ENCODE results near the gene WIF1.

Gene WIF1

GRCh38 chr12:65121956-65122469, 908 bp upstream of the WIF1 start:
- DNase-seq, result no peak

GRCh38 chr12:65119063-65119462, 2.0 kb downstream of the WIF1 start:
- no peak for DNase-seq

- DNase-seq, result no peak
Measured at GRCh38 chr12:65113621-65114035, 7.5 kb downstream of the WIF1 start.

DNA sequence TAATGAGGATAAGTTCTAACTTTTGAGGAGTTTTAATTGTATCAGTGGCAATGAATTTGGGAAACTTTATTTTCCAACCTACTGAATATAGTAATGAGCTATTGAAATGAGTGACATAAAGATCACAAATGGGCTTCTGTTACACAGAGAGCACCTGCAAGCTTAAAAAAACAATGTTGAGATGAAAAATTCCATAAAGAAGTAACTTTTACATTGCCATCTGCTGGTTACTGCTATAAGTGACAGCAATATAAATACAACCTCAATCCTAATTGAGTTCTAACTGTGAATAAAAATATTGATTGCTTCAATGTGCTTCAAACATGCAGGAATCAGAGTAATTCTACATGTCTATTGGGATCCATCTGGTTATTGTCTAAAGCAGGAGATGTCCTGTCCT, 14.2 kb downstream of the WIF1 start:
- DNase-seq, result no peak

DNA sequence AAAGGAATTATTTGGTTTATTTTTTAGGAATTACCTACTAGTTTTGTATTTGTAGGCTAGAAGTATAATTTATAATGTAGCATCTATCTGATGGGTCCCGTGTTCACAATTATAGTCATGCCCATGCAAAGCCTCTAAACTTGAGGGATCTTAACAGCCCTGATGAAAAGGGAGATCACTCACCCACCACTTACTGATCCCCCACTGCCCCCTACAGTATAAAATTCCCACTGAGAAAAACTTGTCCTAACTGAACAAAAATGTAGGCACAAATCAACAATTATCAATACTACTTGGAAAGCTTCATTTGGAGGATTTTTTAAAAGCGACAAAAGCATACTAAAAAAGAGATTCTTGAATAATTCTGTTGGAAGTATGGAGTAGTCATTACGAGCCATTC, 21.0 kb downstream of the WIF1 start:
- no peak for DNase-seq

DNA sequence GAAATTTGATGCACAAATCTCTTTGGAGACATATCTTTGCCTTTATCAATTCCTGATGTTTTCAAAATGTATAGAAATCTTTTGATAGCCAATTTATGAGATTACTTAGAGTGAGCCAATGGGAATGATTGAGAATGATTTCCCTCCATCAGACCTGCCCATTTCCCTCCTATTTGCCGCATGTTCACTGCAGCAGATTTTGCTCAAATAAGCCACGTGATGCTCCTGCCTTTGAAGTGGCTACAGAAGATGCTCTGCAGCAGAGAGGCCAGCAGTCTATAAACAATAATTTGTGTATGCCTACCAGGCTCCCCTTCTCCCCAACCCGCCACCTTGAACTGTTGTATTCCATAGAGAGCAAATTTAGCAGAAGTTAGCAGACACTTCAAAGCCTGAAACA, 21.9 kb downstream of the WIF1 start:
- DNase-seq, result no peak

DNA sequence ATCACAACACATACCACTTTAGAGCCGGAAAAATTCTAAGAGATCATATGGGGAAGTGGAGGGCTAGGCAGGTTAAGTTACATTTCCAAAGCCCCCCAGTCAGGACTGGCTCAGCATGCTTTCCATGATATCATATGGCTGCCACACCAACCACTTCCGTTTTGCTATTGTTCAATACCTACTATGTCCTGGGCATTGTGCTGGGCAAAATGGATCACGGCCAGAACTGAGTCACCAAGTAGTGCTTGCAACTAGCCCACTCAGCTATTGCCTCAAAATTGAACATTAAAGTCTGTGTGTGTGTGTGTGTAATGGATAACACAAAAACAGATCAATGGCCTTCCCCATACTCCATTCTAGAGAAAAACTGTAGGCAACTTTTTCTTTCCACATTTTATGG, 22.7 kb downstream of the WIF1 start:
- DNase-seq, result no peak

DNA sequence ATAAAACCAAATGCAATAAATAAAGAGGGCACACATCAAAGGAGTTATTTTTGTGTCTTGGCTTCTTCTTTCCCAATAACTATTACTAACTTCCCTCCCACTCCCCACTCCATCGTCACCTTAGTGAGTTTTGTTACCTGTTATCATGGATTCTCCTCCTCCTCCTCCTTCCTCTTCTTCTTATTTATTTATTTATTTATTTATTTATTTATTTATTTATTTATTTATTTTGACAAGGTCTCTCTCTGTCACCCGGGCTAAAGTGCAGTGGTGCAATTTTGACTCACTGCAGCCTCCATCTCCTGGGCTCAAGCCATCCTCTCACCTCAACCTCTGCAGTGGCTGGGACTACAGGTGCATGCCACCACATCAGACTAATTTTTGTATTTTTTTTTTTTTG, 26.4 kb downstream of the WIF1 start:
- DNase-seq, result no peak

DNA sequence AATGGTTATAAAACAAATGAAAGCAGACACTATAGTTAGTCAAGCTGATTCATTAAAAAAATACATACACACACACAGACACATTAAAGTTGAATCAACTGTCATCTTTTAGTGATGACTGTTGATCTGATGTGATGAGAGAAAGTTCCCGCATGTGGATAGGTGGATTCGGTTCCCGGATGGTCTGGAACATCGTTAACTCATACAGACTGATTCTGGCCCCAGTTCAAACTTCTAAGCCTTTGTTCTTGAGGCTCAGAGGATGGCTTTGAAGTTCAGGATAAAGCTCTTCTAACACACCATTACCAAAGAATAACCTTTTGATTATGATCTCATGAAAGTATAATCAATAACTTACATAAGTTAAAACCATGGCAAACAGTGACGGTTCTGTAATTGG, 27.5 kb downstream of the WIF1 start:
- DNase-seq, result no peak

GRCh38 chr12:65090461-65090860, 30.6 kb downstream of the WIF1 start:
- DNase-seq, result no peak

- DNase-seq, result no peak
Measured at GRCh38 chr12:65086236-65086635, 34.9 kb downstream of the WIF1 start.

- no peak for DNase-seq
Measured at GRCh38 chr12:65084579-65084978, 36.5 kb downstream of the WIF1 start.

DNA sequence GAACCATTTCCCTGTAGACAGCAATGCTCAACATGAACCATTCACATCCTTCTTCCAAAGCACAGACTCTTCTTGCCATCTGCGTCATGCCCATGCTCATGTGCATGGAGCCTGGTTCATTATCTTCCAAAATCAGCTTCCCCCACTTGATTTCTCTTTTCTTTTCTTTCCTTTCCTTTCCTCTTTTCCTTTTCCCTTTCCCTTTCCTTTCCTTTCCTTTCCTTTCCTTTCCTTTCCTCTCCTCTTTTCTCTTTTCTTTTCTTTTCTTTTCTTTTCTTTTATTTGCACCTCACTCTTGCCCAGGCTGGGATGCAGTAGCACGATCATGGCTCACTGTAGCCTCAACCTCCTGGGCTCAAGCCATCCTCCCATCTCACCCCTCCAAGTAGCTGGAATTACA, 37.5 kb downstream of the WIF1 start:
- DNase-seq, result no peak

GRCh38 chr12:65082406-65082805, 38.7 kb downstream of the WIF1 start:
- DNase-seq, result no peak

DNA sequence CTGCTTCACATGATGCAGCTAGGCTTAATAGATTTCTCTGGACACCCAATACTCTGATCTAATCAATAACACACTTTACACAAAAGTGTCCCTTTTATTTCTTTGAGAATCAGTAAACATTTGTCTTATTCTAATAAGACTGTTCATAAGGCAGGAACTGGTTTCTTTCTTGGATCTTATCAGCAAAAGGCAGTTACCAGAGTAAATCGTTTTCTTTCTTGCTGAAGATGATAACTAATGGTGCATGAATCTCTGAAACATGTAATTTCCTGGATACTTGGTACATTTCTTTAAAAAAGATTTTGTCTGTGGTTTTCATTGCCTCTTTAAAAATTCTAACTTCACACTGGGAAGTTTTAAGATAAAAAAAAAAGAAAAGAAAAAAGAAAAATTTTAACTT, 39.6 kb downstream of the WIF1 start:
- no peak for DNase-seq

- no peak for DNase-seq
Measured at GRCh38 chr12:65074932-65075331, 46.2 kb downstream of the WIF1 start.

DNA sequence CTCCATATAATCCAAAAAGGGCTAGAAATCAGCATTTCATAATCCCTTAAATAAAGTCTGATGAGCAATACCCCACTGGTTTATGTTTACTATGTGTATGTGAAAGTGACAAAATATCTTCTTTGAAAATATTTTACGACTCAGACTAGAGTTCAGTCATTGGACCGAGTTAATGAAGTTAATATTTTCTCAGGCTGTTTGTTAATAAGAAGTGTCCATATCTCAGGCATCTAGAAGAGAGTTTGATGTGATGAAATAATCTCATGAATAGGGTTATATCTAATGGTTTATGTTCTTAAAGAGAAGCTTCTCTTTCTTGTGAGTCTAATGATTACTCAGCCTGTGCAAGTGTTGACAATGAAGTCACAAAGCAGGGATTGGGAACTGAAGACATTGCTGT, 51.8 kb downstream of the WIF1 start:
- DNase-seq, result no peak

DNA sequence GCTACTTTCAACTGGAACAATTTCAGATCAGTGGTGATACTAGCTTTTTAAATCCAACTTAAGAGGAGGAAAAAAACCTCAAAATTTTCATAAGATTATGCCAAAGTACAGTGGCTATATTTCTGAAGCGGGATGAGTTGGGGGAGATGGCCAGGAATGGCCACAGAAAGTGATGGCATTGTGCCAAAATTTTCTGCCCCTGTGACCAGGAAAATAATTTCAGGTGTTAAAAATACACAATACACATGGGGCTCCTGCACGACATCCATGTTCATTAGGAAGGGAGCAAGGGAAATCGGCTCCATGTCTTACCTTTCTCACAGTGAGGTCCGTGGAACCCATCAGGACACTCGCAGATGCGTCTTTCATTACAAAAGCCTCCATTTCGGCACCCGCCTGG, 53.7 kb downstream of the WIF1 start:
- no peak for DNase-seq

GRCh38 chr12:65055859-65056258, 65.2 kb downstream of the WIF1 start:
- no peak for DNase-seq

DNA sequence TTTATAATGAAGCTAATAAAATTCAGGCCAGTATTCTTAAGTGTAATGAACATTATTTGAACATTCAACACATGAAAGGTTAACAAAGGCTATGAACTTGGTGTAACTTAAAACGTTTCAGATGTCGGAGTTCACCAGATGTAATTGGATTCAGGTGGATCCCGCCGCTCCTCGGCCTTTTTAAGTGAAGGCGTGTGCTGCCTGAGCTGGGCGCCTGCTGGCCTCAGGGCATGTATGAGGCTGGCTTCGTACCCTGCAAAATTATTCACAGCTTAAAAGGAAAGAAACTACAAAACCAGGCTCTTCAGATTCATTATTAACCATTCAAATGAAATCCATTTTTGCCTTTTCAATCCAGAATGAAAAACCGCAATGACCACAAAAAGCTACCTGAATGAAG, 69.9 kb downstream of the WIF1 start:
- DNase-seq, result no peak

DNA sequence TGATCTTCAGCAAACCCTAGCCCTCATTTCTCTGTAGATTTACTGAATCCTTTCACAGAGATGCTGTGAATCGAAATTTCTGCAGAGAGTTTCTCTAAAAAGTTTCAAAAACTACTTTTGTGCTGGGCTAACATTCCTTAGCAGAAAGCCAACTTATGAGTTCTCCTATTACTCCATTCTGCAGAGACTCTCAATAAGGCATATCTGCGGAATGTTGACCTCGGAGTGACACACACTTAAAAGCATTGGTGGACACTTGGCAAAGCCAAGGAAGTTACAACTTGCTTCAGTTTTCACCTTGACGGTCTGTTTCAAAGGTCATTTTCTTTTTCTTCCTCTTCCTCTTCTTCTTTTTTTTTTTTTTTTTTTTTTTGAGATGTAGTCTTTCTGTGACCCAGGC, 75.8 kb downstream of the WIF1 start:
- no peak for DNase-seq

GRCh38 chr12:65039301-65039700, 81.8 kb downstream of the WIF1 start:
- no peak for DNase-seq

DNA sequence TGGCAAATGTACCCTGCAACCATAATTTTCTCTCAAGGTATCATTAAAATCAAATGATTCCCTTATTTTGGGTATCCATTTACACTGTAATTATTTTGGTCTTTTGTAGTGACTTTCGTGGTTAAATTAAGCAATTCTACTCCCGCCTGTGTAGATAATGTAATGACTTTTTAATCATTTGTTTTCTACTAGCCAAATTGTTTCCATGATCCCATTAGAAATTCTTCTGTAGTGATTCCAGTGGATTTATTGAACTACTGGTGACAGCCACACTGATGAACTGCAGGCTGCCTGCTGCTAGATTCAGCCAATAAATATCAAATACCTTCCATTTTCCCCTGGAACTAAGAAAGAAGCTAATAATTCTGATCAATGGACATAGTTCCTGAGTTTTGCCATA, 96.0 kb downstream of the WIF1 start:
- DNase-seq, result no peak

DNA sequence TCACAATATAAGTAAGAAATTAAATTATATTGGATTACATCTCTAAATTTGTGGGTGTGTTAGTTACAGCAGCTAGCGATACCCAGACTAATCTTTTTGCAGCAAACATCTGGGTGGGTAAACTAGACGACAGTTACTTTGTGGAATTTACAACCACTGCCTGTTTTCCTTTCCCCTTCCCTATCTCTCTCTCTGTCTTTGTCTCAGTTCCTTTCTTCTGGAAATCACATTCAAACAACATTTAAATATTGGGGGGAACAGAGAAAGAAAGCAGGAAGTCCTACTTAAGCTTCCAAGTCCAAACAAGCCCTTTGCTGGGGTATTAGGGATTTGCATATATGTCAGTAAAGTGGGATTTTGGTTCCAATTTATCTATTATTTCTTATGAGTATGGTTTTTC, 97.6 kb downstream of the WIF1 start:
- DNase-seq, result no peak

GRCh38 chr12:65022960-65023359, 98.1 kb downstream of the WIF1 start:
- DNase-seq, result no peak

DNA sequence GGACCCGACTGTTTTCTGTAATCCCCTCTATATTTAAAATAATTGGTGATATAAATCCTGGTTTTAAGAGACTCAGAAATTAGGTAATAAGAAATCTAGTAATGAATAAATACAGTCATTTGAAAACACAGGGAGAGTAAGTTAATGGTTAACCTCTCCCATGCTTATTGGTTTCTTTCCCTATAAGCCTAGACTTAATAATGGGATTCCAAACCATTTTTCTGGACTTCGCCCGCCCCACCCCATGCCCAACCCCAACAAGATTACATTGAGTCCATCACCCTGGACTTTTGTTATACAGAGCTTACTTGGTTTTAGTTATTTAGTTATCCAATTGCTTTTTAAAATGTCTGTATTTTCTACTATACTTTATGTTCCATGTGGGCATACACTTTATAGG, 98.7 kb downstream of the WIF1 start:
- DNase-seq, result no peak
